GM21447 (cell line): ENCODE results near the gene PIGK.

Source experiments
- ATAC-seq: cut with Tn5 transposase; IDR thresholded peaks from one replicate; pipeline ENCODE4 v1.9.1; 2021; ENCODE audit not compliant: unreplicated experiment

The PIGK gene

DNA sequence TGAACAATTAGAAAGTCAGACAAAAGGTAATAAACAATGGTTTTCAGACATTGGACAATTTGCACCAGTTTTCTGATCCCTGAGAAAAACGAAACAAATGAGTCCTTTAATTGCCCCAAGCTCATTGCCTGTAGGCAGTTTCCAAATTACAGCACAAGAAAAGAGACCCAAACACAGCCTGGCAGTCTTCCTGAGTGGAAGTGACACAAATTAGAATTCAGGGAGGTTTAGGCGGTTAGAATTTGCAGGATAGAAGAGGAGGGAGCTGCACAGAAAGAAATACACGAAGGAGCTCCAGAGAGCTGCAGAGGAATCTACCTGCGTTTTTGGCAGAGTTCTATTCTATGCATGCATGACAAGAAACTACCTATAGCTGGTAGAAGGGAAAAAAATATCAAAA lies 115.7 kb downstream of the PIGK start:
- no peak for ATAC-seq

DNA sequence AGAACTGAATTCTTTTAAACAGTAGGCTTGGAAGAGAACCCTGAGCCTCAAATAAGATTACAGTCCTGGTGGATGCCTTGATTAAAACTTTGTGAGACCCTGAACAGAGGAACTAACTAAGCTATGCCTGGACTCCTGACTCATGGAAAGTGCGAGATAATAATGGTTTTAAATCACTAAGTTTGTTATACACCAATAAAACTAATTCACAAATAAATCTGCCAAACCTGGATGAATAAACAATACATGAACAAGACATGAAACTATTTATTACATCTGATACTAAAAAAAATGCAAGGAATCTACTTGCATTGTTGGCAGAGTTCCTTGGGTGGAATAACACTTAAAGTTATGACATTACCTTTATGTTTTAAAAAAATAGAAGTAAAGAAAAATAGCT lies 118.4 kb downstream of the PIGK start:
- ATAC-seq: no peak

DNA sequence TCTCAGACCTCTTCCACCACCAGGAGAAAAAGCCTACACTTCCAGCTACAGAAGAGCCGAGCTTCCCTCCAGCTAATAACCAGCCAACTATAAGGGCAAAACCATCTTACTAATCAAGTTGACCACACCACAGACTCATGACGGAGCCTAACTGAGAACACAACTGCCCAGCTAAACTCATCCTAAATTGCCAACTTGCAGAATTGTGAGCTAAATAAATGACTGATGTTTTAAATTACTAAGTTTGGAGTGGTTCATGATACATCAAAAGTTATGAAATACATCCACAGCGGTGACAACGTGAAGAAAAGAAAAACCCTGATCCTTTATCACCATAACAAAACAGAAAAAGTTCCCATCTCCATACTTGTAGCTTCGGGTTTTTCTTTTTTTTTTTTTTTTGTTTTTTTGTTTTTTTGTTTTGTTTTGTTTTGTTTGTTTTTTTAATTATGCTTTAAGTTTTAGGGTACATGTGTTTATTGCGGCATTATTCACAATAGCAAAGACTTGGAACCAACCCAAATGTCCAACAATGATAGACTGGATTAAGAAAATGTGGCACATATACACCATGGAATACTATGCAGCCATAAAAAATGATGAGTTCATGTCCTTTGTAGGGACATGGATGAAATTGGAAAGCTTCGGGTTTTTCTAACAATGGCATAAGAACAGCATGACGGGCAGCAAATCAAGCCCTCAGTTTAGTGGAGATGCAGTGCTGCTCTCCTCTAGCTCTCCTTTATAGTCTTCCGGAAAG lies 122.6 kb downstream of the PIGK start:
- no peak for ATAC-seq

DNA sequence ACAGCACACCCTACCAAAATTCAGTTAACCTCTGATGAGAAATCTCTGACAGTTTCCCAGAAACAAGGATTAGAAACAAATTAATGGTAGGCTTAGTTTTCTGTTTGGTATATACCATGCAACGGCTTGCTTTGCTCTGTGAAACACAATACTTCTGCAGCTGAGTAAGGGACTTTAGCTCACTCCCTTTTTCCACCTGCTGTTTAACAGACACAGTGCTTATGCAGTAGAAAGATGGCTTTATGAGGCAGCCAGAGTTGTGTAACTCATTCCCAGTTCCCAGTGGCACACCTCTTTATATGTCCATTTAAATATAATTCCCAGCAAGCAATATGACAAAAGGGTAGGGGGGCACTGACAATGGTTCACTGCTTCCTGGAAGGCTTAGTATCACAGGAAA lies 124.0 kb downstream of the PIGK start:
- ATAC-seq: no peak

DNA sequence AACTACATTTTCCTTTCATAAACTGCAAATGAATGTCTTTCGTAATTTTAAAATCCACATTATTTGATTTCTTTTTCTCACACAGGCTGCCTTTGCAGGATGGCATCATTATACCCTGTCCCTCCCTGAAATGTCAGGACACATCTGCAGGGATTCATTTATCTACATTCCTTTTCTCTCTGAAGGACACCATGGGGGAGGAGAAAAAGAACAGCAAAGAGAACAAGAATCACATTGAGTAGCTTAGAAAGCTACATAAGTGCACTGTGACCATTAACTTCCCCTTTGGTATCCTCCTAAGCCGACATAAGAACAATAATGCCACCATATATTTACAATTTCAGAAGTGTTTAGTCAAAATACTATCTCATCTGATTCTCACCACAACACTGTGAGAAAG lies 129.5 kb downstream of the PIGK start:
- ATAC-seq: no peak

DNA sequence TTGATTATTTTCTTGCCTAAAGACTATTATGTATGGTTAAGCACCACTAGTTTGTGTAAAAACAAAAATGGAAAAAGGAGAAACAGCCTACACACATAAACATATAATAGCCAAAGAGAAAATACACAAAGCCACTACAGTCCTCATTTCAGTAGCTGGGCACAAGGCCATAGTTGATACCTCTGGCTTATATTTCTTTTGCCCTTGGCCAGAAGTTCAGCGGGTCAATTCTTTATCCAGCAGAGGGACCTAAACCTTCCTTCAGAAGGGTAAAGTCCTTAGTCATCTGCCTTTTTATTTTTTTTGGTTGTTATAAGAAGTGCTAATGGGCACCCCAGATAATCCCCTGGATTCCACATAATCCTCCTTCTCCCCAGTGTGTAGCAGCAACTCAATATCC lies 134.1 kb downstream of the PIGK start:
- no peak for ATAC-seq

DNA sequence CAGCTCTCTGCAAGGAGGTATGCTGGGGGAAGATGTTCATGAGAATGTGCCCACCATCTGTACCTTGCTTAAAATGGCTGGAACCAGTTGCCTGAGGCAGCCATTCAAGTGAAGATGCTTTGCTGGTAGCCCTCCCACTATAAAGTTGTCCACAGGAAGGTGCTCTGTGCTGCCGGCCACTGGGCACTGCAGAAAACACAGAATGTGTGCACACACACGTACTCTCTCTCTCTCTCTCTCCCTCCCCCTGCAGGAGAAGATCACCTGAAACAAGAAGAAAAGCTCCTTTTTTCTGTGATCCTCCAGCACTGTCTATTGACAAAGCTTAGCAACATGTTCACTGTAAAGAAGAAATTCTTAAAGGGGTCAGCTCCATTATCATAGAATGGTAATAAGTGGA lies 134.8 kb downstream of the PIGK start:
- ATAC-seq: no peak

DNA sequence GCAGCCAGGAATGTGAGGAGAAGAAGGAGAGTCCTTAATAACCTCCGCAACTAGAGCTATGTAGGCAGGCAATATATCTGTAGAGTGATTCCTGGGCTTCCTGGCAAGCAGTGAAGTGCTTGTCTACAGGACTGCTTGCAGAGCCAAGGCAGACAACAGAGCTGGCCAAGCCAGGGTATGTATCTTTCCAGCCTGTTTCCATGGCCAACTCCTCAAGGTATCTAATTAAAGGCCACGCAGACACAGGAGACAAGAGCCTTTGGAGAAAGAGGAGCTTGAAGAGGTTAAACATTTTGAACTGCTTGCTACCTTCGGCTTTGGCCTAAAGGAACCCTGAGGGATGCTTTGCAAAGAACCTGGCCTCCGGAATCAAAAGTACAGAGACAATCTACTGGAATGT lies 137.4 kb downstream of the PIGK start:
- no peak for ATAC-seq

DNA sequence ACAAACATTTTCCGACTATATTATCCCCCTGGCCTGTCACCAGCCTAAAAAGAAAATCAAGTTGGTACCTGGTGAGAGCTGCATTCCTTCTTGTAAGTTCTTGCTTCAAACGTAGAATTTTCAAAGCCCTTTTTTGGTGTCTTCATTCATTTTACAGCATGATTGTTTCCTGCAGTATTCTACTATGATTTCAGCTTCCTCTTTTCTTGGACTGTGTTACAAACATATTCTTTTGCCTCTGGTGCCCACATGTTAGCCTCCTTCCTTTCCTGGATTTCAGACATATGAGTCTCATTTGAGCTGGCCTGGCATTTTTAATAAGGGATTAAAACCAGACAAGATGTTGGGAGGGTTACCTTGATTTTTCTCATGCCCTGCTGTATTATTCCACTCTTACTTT lies 142.5 kb downstream of the PIGK start:
- no peak for ATAC-seq

DNA sequence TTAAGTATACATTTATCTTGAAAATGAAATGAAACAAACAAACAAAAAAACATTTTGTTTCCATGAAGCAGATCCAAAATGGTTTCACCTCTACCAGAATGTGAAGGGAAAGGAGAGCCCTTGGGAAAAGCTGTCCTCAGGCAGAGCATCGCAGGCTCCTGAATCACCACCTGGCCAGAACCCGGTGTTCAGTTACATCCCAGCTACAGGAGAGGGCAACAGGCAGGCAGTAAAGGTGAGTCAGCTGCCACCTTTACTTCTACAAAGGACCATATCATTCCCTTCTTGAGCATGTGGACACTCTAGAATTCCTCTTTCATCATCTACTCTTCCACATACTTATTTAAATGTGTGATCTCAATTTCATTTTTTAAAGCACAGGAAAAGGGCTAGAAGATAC lies 151.2 kb downstream of the PIGK start:
- ATAC-seq: no peak

DNA sequence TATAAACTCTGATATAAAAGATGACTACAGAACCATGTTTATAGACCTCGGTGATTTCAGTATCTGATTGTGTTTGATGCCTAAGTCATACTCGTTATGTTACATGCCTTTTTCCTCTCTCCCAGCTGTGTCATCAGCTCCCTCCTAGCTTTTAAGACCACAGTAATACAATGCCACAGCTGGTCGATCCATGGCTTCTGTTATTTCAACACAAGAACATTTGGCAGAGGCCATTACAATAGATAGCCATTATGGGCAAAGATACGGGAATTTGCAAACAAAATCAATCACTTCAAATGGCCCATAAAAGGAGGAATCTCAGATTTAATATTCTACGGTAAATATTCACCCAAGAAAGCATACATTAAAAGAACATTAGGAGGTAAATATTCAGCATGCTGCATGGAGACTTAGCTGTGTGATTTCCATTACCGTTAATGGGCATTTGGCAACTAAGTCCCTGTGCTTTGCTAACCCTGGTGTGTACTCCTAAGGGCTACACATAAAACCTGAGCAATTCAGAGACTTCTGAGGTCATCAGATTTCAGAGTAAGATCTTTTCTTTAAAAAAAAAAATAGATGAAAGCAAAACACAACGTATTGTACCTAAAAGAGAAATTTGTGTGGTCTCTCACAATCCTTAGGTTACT lies 153.4 kb downstream of the PIGK start:
- ATAC-seq: no peak

DNA sequence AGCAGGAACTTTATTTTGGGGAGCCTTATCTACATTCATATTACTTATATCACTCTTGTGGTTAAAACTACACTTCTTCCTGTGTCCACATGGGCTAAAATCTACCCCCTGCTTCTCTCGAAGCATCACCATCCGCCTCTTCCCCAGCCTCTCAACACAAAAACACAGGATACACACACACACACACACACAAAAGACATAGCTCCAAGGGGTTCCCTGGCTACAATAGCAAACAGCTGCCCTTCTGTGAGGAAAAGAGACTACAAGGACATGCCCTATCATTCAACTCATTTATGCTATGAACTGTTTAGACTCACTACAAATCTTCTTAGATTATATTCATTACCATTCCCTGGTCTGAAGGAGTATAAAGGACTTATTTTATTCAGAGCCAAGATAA lies 155.0 kb downstream of the PIGK start:
- no peak for ATAC-seq

DNA sequence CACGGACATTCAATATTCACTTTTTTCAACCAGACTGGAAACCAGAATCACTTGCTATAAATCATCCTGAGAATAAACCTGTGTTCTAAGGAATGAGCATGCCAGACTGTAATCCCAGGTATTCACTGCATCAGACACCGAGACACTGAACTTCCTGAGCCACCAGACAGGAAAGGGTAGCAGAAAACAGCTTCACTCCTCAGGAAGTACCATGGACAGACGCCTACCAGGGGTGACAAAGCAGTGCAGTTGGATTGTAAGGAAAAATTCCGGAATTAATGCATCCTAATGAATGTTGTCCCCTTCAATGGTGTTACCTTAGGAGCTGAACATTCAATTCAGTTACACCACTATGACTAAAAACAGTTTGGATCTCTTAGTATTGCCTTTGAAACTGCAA lies 156.1 kb downstream of the PIGK start:
- no peak for ATAC-seq

DNA sequence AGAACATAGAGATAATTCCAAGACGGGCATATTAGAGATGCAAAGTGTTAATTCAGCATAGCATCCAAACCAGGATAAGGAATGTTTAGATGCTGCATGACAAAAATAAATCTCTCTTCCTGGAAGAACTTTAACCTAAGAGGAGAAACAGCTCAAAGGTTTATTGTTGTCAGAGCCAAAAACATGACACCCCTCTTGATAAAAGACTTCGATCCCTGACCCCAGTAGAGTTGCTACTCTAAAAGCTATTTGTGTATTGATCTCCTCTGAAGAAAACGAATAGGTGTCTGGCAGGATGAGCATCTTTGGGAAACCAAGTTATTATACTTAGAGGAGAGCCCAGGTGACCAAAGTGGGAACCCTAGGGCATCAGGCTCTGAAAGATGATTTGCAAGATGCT lies 158.1 kb downstream of the PIGK start:
- no peak for ATAC-seq

DNA sequence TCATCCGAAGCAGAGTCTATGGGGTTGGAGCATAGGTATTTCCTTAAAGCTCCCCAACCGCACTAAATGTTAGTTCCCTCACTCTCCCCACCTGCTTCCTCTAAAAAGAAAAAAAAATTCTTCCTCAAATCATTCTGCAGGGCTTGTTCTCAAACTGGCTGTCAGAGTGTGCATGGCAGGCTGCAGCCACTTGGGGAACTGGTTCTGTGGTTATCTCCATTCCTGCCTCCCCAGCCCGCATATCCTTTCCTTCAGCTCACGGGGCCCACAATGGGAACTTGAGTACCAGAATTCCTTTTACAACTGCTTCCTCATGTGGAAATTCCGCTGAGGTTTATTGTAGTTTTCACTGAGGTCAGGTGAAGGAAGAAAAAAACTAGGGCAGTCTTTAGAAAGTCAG lies 159.2 kb downstream of the PIGK start:
- no peak for ATAC-seq

DNA sequence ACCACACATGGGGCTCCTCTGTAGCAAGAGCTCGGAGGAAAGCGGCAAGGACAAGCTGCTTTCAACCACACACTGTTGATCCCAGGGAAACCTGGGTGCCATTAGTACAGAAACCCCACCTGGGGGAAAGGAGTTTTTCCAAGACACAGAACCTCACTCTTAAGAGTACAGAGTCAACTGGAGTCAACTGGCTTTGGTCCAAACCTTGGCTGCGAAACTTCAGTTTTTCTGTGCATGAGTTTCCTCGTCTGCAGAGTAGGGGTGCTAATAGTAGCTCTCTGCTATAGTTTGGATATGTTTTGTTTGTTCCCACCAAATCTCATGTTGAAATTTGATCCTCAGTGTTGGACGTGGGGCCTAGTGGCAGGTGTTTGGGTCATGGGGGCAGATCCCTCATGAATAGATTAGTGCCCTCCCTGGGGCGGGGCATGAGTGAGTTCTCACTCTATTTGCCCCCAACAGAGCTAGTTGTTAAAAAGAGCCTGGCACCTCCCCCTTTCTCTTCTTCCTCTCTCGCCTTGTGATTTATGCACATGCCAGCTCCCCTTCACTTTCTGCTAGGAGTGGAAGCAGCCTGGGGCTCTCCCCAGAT lies 161.1 kb downstream of the PIGK start:
- no peak for ATAC-seq

DNA sequence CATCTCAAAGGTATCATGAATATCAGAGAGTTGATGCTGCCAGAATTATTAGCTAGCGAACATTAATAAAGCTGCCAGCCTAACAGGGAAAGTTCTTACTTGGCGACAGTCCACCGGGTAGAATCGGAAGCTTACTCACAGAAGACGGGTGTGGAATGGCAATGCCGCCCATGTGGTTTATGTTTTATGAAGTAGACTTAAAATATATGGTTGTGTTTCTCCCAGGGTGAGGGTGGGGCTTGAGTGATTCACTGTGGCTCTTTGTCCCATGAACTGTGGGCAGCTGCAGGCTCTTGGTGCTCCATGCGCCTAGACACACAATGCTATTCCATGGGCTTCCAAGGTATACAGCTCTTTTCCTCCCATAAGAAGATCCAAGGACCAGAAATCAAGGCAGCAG lies 162.7 kb downstream of the PIGK start:
- ATAC-seq: no peak

DNA sequence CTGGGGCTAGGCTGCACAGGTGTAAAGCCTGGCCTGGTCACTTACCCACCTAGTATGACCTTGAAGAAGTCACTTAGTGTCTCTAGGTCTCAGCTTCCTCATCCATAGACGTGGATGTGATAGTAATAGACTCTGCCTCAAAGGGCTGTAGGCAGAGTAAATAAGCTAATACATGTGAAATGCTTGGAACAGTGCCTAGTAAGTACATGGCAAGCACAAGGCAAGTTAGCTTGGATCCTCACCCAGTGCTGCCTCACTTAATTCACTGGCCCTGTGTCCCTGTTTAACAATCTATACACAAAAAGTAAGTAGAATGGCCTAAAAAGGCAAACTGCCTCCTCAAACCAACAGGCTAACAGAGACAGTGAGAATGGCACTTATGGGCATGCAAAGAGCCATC lies 167.8 kb downstream of the PIGK start:
- ATAC-seq: no peak

DNA sequence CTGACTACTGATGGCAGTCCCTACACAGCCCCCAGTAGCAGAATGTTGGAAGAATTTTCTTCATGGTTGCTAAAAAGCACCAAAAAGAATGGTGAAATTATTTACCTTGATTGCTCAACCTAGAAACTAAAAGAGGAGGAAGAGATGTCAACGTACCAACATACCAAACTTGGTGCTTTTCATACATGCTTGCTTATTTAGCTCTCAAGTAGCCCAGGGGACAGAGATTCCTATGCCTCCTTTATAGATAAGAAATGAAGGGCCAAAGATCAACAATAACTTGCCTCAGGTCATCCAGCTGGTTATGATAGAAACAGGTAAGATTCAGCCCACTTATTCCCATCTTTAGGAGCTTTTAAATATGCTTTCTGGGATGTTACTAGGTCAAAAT lies 170.6 kb downstream of the PIGK start:
- ATAC-seq: no peak

DNA sequence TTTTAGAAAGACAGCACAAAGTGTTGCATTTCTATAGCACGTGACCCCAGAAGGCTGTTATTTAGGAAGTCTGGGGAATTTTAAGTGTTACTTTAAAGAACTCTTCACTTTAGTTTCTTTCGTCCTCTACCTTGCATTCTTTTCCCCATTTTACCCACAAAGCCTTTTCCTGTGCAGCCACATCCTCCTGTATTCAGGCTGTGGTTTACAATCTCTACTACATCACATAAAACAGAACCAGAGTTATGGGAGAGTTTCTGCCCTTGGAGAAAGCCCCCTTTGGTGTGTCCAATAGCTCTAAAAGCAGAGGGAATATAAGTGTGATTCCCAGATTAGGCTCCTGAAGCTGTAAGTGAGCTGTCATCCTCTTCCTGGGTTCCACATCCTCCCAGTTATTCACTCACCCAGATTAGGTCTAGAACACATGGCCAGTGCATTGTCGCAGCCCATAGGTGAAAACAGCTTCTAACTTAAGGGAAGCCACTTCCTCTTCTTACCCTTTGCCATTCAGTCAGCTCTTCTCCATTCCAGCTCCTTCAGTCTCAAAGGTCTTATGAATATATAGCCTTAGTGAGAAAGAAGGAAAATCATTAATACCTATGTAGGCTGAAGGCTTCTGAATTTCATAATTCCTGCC lies 171.1 kb downstream of the PIGK start:
- ATAC-seq: no peak

DNA sequence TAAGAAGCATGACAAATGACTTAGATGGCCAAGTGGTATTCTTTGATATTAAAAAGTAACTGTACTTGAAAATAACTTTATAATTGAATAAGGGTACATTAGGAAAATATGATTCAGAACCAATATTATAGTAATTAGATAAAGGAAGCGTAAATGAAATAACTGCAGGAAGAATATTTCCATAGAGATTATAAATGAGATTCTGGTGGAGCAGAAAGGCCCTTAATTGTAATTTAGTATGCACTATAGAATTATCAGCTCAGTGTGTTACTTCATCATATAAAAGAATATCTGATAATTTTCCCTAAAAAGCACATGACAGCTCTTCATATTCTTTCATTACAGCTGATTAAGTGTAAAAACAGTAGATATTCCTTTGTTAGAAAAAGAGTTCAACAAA lies 171.7 kb downstream of the PIGK start:
- no peak for ATAC-seq
